HepG2 (cell line): Measurements from ENCODE around the gene KRABD2.

Experiments
- ATRX ChIP-seq: sonication (generic); formaldehyde crosslinking; IDR thresholded peaks from 2 replicates; pipeline ENCODE4 v1.4.0; 2020; ENCODE audit warnings: missing genetic modification reagents, borderline replicate concordance
- KLF16 ChIP-seq, 2 experiments: sonication (generic) in 1 of 2; formaldehyde crosslinking in 1 of 2; IDR thresholded peaks; 2 replicates each; pipeline versions ENCODE4 v1.6.1 to v1.8.0; 2016 to 2023; ENCODE audit warnings: missing genetic modification reagents in 2 of 2, missing compliant biosample characterization in 1 of 2
- MAZ ChIP-seq, 2 experiments: sonication (generic) in 1 of 2; formaldehyde crosslinking in 1 of 2; IDR thresholded peaks; 2 replicates each; pipeline versions ENCODE4 v1.5.0 to v1.6.1; 2012 to 2020; ENCODE audit warnings: low read depth in 2 of 2, mild to moderate bottlenecking in 2 of 2, borderline replicate concordance in 1 of 2, improper control_type of control experiment in 1 of 2, low read length in 1 of 2, missing genetic modification reagents in 1 of 2, moderate library complexity in 1 of 2
- NBN ChIP-seq: fragments of 450-650 bp; conservative IDR thresholded peaks from 2 replicates; pipeline ENCODE4 v1.6.1; 2017
- PCBP2 ChIP-seq: fragments of 200-400 bp; formaldehyde crosslinking; optimal IDR thresholded peaks from 2 replicates; pipeline ENCODE3; 2018; ENCODE audit warnings: low read length, low read depth; ENCODE audit not compliant: poor library complexity, severe bottlenecking
- SALL1 ChIP-seq: sonication (generic); formaldehyde crosslinking; IDR thresholded peaks from 2 replicates; pipeline ENCODE4 v1.8.0; 2022; ENCODE audit warnings: mild to moderate bottlenecking, missing genetic modification reagents
- SNAI1 ChIP-seq: sonication (generic); formaldehyde crosslinking; IDR thresholded peaks from 2 replicates; pipeline ENCODE4 v1.5.0; 2020; ENCODE audit warnings: mild to moderate bottlenecking, missing genetic modification reagents, borderline replicate concordance
- TGIF2 ChIP-seq: IDR thresholded peaks from 2 replicates; pipeline ENCODE4 v1.6.1; 2016; ENCODE audit warnings: control low read depth, missing compliant biosample characterization
- YEATS2 ChIP-seq: sonication (generic); formaldehyde crosslinking; IDR thresholded peaks from 2 replicates; pipeline ENCODE4 v1.4.0; 2020; ENCODE audit warnings: missing genetic modification reagents, borderline replicate concordance
- ZFYVE20 ChIP-seq: sonication (generic); formaldehyde crosslinking; IDR thresholded peaks from 2 replicates; pipeline ENCODE4 v1.8.0; 2023; ENCODE audit warnings: low read depth, mild to moderate bottlenecking, moderate library complexity, missing genetic modification reagents, borderline replicate concordance
- ZNF326 ChIP-seq: sonication (generic); formaldehyde crosslinking; IDR thresholded peaks from 2 replicates; pipeline ENCODE4 v1.4.0; 2020; ENCODE audit warnings: missing genetic modification reagents, borderline replicate concordance
- ZNF335 ChIP-seq: sonication (generic); formaldehyde crosslinking; IDR thresholded peaks from 2 replicates; pipeline ENCODE4 v1.4.0; 2020; ENCODE audit warnings: missing genetic modification reagents
- ZNF501 ChIP-seq: sonication (generic); formaldehyde crosslinking; IDR thresholded peaks from 2 replicates; pipeline ENCODE4 v1.5.1; 2020; ENCODE audit warnings: mild to moderate bottlenecking, moderate library complexity, missing genetic modification reagents
- ZNF552 ChIP-seq: sonication (generic); formaldehyde crosslinking; IDR thresholded peaks from 2 replicates; pipeline ENCODE4 v1.9.0; 2022; ENCODE audit warnings: missing genetic modification reagents, mild to moderate bottlenecking, borderline replicate concordance
- ZNF614 ChIP-seq: IDR thresholded peaks from 2 replicates; pipeline ENCODE4 v1.6.1; 2018; ENCODE audit warnings: missing biosample characterization, missing genetic modification reagents, inconsistent platforms, borderline replicate concordance
- ZNF781 ChIP-seq: sonication (generic); formaldehyde crosslinking; IDR thresholded peaks from 2 replicates; pipeline ENCODE4 v1.5.1; 2020; ENCODE audit warnings: borderline replicate concordance, mild to moderate bottlenecking, missing genetic modification reagents; ENCODE audit errors: not compliant biosample characterization
- ZNF816 ChIP-seq: sonication (generic); formaldehyde crosslinking; IDR thresholded peaks from 2 replicates; pipeline ENCODE4 v1.8.0; 2022; ENCODE audit warnings: missing genetic modification reagents, mild to moderate bottlenecking, borderline replicate concordance
- ZNF878 ChIP-seq: sonication (generic); formaldehyde crosslinking; IDR thresholded peaks from 2 replicates; pipeline ENCODE4 v1.8.1; 2023; ENCODE audit warnings: mild to moderate bottlenecking, missing genetic modification reagents, moderate library complexity
- TF ChIP-seq, protein P1 (sequence below): sonication (generic); formaldehyde crosslinking; IDR thresholded peaks from 2 replicates; pipeline ENCODE4 v1.5.1; 2020; ENCODE audit warnings: mild to moderate bottlenecking, missing genetic modification reagents
- TF ChIP-seq, protein P2 (sequence below): IDR thresholded peaks from 2 replicates; pipeline ENCODE4 v1.6.1; 2016; ENCODE audit warnings: mild to moderate bottlenecking, missing biosample characterization, missing genetic modification reagents
- TF ChIP-seq, protein P3 (sequence below): sonication (generic); formaldehyde crosslinking; IDR thresholded peaks from 2 replicates; pipeline ENCODE4 v1.5.0; 2020; ENCODE audit warnings: mild to moderate bottlenecking, missing genetic modification reagents
- TF ChIP-seq, protein P4 (sequence below): sonication (generic); formaldehyde crosslinking; IDR thresholded peaks from 2 replicates; pipeline ENCODE4 v1.4.0; 2020; ENCODE audit warnings: mild to moderate bottlenecking, low read depth, missing genetic modification reagents

The KRABD2 gene

DNA sequence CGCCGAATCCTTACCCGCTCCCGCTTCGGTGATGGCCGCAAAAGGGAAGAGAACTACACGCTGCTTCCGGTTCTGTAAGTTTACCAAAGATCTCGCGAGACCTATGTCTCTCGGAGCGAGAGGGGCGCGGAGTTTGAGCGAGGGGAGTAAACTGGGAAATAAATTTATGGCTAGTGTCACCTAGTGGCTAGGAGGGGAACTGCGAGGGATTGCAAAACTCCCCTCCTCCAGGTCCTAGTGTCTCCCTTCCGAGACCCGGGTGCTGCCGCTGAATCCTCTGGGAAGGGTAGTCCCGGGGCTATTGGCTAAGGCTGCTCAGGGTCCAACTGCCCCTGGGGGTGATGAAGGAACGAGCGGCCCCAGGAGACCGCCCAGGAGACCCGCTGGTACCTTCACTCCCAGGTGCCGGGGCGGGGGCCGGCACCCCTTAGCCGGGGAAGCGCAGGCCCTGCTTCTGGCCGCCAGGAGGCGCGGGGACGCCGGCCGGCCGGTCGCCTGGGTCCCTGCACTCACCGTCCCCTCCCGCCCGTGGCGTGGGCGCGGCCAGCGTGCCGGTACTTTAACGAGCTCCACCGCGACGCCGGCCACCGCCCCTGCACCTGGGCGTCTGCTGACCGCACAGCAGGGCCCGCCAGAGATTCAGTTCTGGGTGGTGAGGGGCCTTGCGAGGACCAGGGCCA lies 6.8 kb upstream of the KRABD2 start, which contains the start of gene RPL26 (continued):
- TF ChIP-seq ZNF501, result peak; percentile 83
- peak; percentile 100 for TF ChIP-seq YEATS2
- TF ChIP-seq KLF16 (CRISPR knock-in tag; IDR thresholded peaks at IDR 0.05), result peak in 1 of 2 experiments; percentile 93; a peak in 1 of 4 replicates
- 0 out of 2 replicates have a peak, but pooled peaks have one; percentile 49 for TF ChIP-seq ZNF816 (CRISPR knock-in tag)
- no peak for TF ChIP-seq ZNF326 (CRISPR knock-in tag)
- 0 out of 2 replicates have a peak, but pooled peaks have one; percentile 75 for TF ChIP-seq ZNF878 (CRISPR knock-in tag)
- TF ChIP-seq, protein P1, sequence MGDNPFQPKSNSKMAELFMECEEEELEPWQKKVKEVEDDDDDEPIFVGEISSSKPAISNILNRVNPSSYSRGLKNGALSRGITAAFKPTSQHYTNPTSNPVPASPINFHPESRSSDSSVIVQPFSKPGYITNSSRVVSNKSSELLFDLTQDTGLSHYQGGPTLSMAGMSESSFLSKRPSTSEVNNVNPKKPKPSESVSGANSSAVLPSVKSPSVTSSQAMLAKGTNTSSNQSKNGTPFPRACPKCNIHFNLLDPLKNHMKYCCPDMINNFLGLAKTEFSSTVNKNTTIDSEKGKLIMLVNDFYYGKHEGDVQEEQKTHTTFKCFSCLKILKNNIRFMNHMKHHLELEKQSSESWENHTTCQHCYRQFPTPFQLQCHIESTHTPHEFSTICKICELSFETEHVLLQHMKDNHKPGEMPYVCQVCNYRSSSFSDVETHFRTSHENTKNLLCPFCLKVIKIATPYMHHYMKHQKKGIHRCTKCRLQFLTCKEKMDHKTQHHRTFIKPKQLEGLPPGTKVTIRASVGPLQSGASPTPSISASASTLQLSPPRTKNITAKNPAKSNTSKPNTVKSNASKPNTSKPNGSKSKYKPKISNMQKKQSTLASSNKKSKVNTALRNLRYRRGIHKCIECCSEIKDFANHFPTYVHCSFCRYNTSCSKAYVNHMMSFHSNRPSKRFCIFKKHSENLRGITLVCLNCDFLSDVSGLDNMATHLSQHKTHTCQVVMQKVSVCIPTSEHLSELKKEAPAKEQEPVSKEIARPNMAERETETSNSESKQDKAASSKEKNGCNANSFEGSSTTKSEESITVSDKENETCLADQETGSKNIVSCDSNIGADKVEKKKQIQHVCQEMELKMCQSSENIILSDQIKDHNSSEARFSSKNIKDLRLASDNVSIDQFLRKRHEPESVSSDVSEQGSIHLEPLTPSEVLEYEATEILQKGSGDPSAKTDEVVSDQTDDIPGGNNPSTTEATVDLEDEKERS (CRISPR knock-in tag), result no peak
- TF ChIP-seq TGIF2 (CRISPR knock-in tag), result peak; percentile 84; the same call in 1 of the 2 replicates
- peak; percentile 75 for TF ChIP-seq SALL1 (CRISPR knock-in tag)
- no peak for TF ChIP-seq ZNF552
- peak; percentile 56 for TF ChIP-seq MAZ (IDR thresholded peaks at IDR 0.05; ENCODE audit: borderline replicate concordance, low read depth, low read length)
- TF ChIP-seq MAZ (CRISPR knock-in tag; IDR thresholded peaks at IDR 0.05; ENCODE audit: low read depth), result peak; percentile 87; the same call in 1 of the 2 replicates
- 0 out of 2 replicates have a peak, but pooled peaks have one; percentile 27 for TF ChIP-seq ZNF335 (CRISPR knock-in tag)
- TF ChIP-seq, protein P2, sequence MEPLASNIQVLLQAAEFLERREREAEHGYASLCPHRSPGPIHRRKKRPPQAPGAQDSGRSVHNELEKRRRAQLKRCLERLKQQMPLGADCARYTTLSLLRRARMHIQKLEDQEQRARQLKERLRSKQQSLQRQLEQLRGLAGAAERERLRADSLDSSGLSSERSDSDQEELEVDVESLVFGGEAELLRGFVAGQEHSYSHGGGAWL (CRISPR knock-in tag), result 0 out of 2 replicates have a peak, but pooled peaks have one; percentile 43
- TF ChIP-seq ZNF614 (CRISPR knock-in tag), result no peak
- TF ChIP-seq, protein P3, sequence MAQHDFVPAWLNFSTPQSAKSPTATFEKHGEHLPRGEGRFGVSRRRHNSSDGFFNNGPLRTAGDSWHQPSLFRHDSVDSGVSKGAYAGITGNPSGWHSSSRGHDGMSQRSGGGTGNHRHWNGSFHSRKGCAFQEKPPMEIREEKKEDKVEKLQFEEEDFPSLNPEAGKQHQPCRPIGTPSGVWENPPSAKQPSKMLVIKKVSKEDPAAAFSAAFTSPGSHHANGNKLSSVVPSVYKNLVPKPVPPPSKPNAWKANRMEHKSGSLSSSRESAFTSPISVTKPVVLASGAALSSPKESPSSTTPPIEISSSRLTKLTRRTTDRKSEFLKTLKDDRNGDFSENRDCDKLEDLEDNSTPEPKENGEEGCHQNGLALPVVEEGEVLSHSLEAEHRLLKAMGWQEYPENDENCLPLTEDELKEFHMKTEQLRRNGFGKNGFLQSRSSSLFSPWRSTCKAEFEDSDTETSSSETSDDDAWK (CRISPR knock-in tag), result no peak
- no peak for TF ChIP-seq PCBP2
- TF ChIP-seq ZFYVE20, result no peak
- no peak for TF ChIP-seq NBN
- TF ChIP-seq SNAI1, result no peak
- TF ChIP-seq ATRX (CRISPR knock-in tag), result no peak
- TF ChIP-seq, protein P4, sequence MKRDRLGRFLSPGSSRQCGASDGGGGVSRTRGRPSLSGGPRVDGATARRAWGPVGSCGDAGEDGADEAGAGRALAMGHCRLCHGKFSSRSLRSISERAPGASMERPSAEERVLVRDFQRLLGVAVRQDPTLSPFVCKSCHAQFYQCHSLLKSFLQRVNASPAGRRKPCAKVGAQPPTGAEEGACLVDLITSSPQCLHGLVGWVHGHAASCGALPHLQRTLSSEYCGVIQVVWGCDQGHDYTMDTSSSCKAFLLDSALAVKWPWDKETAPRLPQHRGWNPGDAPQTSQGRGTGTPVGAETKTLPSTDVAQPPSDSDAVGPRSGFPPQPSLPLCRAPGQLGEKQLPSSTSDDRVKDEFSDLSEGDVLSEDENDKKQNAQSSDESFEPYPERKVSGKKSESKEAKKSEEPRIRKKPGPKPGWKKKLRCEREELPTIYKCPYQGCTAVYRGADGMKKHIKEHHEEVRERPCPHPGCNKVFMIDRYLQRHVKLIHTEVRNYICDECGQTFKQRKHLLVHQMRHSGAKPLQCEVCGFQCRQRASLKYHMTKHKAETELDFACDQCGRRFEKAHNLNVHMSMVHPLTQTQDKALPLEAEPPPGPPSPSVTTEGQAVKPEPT (CRISPR knock-in tag), result peak; percentile 59; the same call in 1 of the 2 replicates
- peak; percentile 9 for TF ChIP-seq ZNF781 (CRISPR knock-in tag)
